HepG2 (cell line): ENCODE measurements around the gene GADD45B. TPM values are rescaled to one million over a fixed set of nuclear protein-coding genes. Genes with fewer than 3 reads are reported as not detected.

Experiments used
- AGO2 ChIP-seq: fragments of 200-400 bp; formaldehyde crosslinking; optimal IDR thresholded peaks from 2 replicates; pipeline ENCODE3; 2017; ENCODE audit warnings: mild to moderate bottlenecking, low read depth, low read length, moderate library complexity
- FOXO4 ChIP-seq: sonication (generic); formaldehyde crosslinking; conservative IDR thresholded peaks from 2 replicates; pipeline ENCODE4 v1.8.1; 2023; ENCODE audit warnings: missing genetic modification reagents
- HCFC1 ChIP-seq: fragments of 150-350 bp; IDR thresholded peaks from 2 replicates; pipeline ENCODE4 v1.6.1; 2014; ENCODE audit warnings: low read depth, low read length
- IRX3 ChIP-seq: sonication (generic); formaldehyde crosslinking; IDR thresholded peaks from 2 replicates; pipeline ENCODE4 v1.8.1; 2023; ENCODE audit warnings: mild to moderate bottlenecking, low read depth, missing genetic modification reagents, borderline replicate concordance
- KAT7 ChIP-seq: IDR thresholded peaks from 2 replicates; pipeline ENCODE4 v1.6.1; 2018; ENCODE audit warnings: borderline replicate concordance, missing compliant biosample characterization
- MAFF ChIP-seq: IDR thresholded peaks from 2 replicates; pipeline ENCODE4 v1.6.1; 2011; ENCODE audit warnings: low read depth, low read length, improper control_type of control experiment
- NFKBIZ ChIP-seq: IDR thresholded peaks from 2 replicates; pipeline ENCODE4 v1.6.1; 2018; ENCODE audit warnings: missing genetic modification reagents, missing compliant biosample characterization
- PTBP1 ChIP-seq: fragments of 200-400 bp; formaldehyde crosslinking; IDR thresholded peaks from 2 replicates; pipeline ENCODE4 v1.6.1; 2018; ENCODE audit warnings: low read length, low read depth; ENCODE audit not compliant: poor library complexity, severe bottlenecking
- RBM22 ChIP-seq: fragments of 200-400 bp; formaldehyde crosslinking; optimal IDR thresholded peaks from 2 replicates; pipeline ENCODE3; 2017; ENCODE audit warnings: mild to moderate bottlenecking, low read length, moderate library complexity
- SAP130 ChIP-seq: IDR thresholded peaks from 2 replicates; pipeline ENCODE4 v1.6.1; 2016; ENCODE audit warnings: low read depth
- SIX1 ChIP-seq: sonication (generic); formaldehyde crosslinking; IDR thresholded peaks from 2 replicates; pipeline ENCODE4 v1.4.0; 2020; ENCODE audit warnings: missing genetic modification reagents, borderline replicate concordance
- SPEN ChIP-seq: sonication (generic); formaldehyde crosslinking; IDR thresholded peaks from 2 replicates; pipeline ENCODE4 v1.5.1; 2020; ENCODE audit warnings: low read depth, mild to moderate bottlenecking, missing genetic modification reagents
- TRIM22 ChIP-seq: fragments of 450-650 bp; IDR thresholded peaks from 2 replicates; pipeline ENCODE4 v1.6.1; 2017
- ZBTB46 ChIP-seq: sonication (generic); formaldehyde crosslinking; IDR thresholded peaks from 2 replicates; pipeline ENCODE4 v1.4.0; 2020; ENCODE audit warnings: mild to moderate bottlenecking, missing genetic modification reagents, borderline replicate concordance
- ZMAT3 ChIP-seq: sonication (generic); formaldehyde crosslinking; conservative IDR thresholded peaks from 2 replicates; pipeline ENCODE4 v1.7.0; 2021; ENCODE audit warnings: missing genetic modification reagents
- ZNF318 ChIP-seq: sonication (generic); formaldehyde crosslinking; IDR thresholded peaks from 2 replicates; pipeline ENCODE4 v1.4.0; 2020; ENCODE audit warnings: mild to moderate bottlenecking, missing genetic modification reagents
- ZNF607 ChIP-seq: sonication (generic); formaldehyde crosslinking; IDR thresholded peaks from 2 replicates; pipeline ENCODE4 v1.5.1; 2020; ENCODE audit warnings: missing genetic modification reagents, mild to moderate bottlenecking, borderline replicate concordance
- ZNF724P ChIP-seq: sonication (generic); formaldehyde crosslinking; IDR thresholded peaks from 2 replicates; pipeline ENCODE4 v1.8.0; 2022; ENCODE audit warnings: missing genetic modification reagents, borderline replicate concordance
- ZNF878 ChIP-seq: sonication (generic); formaldehyde crosslinking; IDR thresholded peaks from 2 replicates; pipeline ENCODE4 v1.8.1; 2023; ENCODE audit warnings: mild to moderate bottlenecking, missing genetic modification reagents, moderate library complexity
- polyA plus RNA-seq, 8 experiments: library from polyadenylated mRNA; depleted of rRNA in 3 of 8; stranded (reverse) in 7 of 8; unstranded in 1 of 8; fragments of >200 nt; fragmentation: Illumina TruSeq in 4 of 8; extraction: Trizol in 4 of 8; gene quantifications; 2 replicates each; pipeline versions ENCODE4 v1.2.1 to v1.2.3, GENCODE V29; 2011 to 2016; ENCODE audit warnings: low read depth in 4 of 8, missing spikeins in 1 of 8, mixed read lengths in 1 of 8; ENCODE audit not compliant: insufficient read depth in 1 of 8
- total RNA-seq, 5 experiments: library from RNA; depleted of rRNA; stranded (reverse); fragments of >200 nt; fragmentation: Illumina TruSeq; extraction: Trizol; gene quantifications; 2 replicates each; pipeline ENCODE4 v1.2.3, GENCODE V29; 2016; ENCODE audit warnings: low read depth in 1 of 5

GADD45B gene
- total and polyA plus RNA-seq, 2 of the 13 experiments (the other 11 are each of a cell fraction or from before 2014, with no cell fraction given) = 4.6 to 34.1 TPM

- TF ChIP-seq FOXO4 (CRISPR knock-in tag) (no peak), ZNF724P (CRISPR knock-in tag) (no peak), AGO2 (no peak), KAT7 (CRISPR knock-in tag) (no peak), IRX3 (CRISPR knock-in tag) (no peak), HCFC1 (no peak), RBM22 (no peak), ZNF878 (CRISPR knock-in tag) (no peak), PTBP1 (no peak), MAFF (no peak), NFKBIZ (CRISPR knock-in tag) (no peak; the same call in 1 of the 2 replicates), ZNF607 (CRISPR knock-in tag) (no peak), SPEN (peak; percentile 56; the same call in 1 of the 2 replicates), SIX1 (peak; percentile 95), ZMAT3 (no peak), ZBTB46 (no peak), SAP130 (CRISPR knock-in tag) (peak; percentile 95), TRIM22 (no peak), ZNF318 (CRISPR knock-in tag) (no peak)
Observed at GRCh38 chr19:2507109-2507508, 31.2 kb downstream of the GADD45B start (continued).
